Endothelial cell of umbilical vein (primary cell): ENCODE results near the gene LRP1B. TPM values are rescaled to one million over a fixed set of nuclear protein-coding genes. Genes with fewer than 3 reads are reported as not detected.

ENCODE experiments used
- BruUV-seq: library from RNA; stranded (reverse); fragments of 400-500 nt; replicated peaks from 2 replicates; lab custom pipeline; 2021; lab: Mats Ljungman, UMichigan
- CTCF ChIA-PET: fragments of 300-600, 350-600 bp; sonication (Branson Sonifier 250); formaldehyde crosslinking; loops from one replicate; lab custom pipeline; 2021; ENCODE audit warnings: antibody characterized with exemption, inconsistent platforms; lab: Charles Lee
- POLR2A ChIA-PET: fragments of 300-600, 350-600 bp; sonication (Branson Sonifier 250); formaldehyde crosslinking; loops from one replicate; lab custom pipeline; 2021; ENCODE audit warnings: antibody characterized with exemption, inconsistent platforms; lab: Charles Lee
- DNase-seq: peaks from one replicate; pipeline ENCODE4 v3.0.0-alpha.2; 2011; ENCODE audit warnings: low read depth, low spot score
- FAIRE-seq: peaks from 2 replicates; lab custom pipeline; 2011; peaks lifted over from hg19 to GRCh38; lab: Jason Lieb, UNC
- H2AFZ ChIP-seq: 2 replicates; pipeline ENCODE4 v1.6.0; 2012; ENCODE audit warnings: low read depth, low read length, control low read depth, inconsistent platforms
- H3K27ac ChIP-seq: 2 replicates; pipeline ENCODE4 v1.5.1; 2011; ENCODE audit warnings: low read depth, mild to moderate bottlenecking, control low read depth, low read length, moderate library complexity; ENCODE audit not compliant: insufficient read depth
- H3K27me3 ChIP-seq, 2 experiments: 2 replicates each; pipeline versions ENCODE4 v1.6.0 to v1.6.1; 2011; ENCODE audit warnings: low read length in 2 of 2, mixed read lengths in 1 of 2; ENCODE audit not compliant: control insufficient read depth in 2 of 2, insufficient read depth in 2 of 2
- H3K36me3 ChIP-seq, 2 experiments: 2 replicates in 1 of 2; 3 replicates in 1 of 2; pipeline ENCODE4 v1.5.1; 2011; ENCODE audit warnings: low read length in 2 of 2, mild to moderate bottlenecking in 1 of 2, moderate library complexity in 1 of 2; ENCODE audit not compliant: control insufficient read depth in 2 of 2, insufficient read depth in 2 of 2; ENCODE audit errors: extremely low read depth in 1 of 2
- H3K4me1 ChIP-seq: 3 replicates; pipeline ENCODE4 v1.5.1; 2011; ENCODE audit warnings: mild to moderate bottlenecking, low read length; ENCODE audit not compliant: control insufficient read depth, insufficient read depth; ENCODE audit errors: extremely low read depth
- H3K4me2 ChIP-seq: 2 replicates; pipeline ENCODE4 v1.6.1; 2011; ENCODE audit warnings: low read length, control low read depth, mixed read lengths; ENCODE audit not compliant: insufficient read depth
- H3K4me3 ChIP-seq, 3 experiments: fragments of 200-600 bp in 1 of 3; sonication (generic), shearing (Covaris generic) in 1 of 3; replicated peaks in 1 of 3; 2 replicates each; pipeline ENCODE4 v1.5.1; 2011 to 2016; ENCODE audit warnings: control low read depth in 3 of 3, low read length in 3 of 3, mild to moderate bottlenecking in 2 of 3, inconsistent platforms in 1 of 3, low read depth in 1 of 3, moderate library complexity in 1 of 3; ENCODE audit not compliant: insufficient read depth in 1 of 3
- H3K79me2 ChIP-seq: 2 replicates; pipeline ENCODE4 v1.6.0; 2012; ENCODE audit warnings: low read length, inconsistent platforms; ENCODE audit not compliant: control insufficient read depth, insufficient read depth
- H3K9ac ChIP-seq: replicated peaks from 2 replicates; pipeline ENCODE3; 2011; ENCODE audit warnings: low read length, control low read depth; ENCODE audit not compliant: insufficient read depth; ENCODE audit errors: extremely low read depth
- H3K9me1 ChIP-seq: replicated peaks from 3 replicates; pipeline ENCODE4 v1.6.0; 2011; ENCODE audit warnings: mild to moderate bottlenecking, low read length; ENCODE audit not compliant: control insufficient read depth, insufficient read depth; ENCODE audit errors: extremely low read depth
- H3K9me3 ChIP-seq: replicated peaks from 2 replicates; pipeline ENCODE4 v1.5.1; 2012; ENCODE audit warnings: low read length, inconsistent platforms; ENCODE audit not compliant: control insufficient read depth, insufficient read depth
- H4K20me1 ChIP-seq: replicated peaks from 2 replicates; pipeline ENCODE3; 2011; ENCODE audit warnings: mild to moderate bottlenecking, low read length; ENCODE audit not compliant: control insufficient read depth, insufficient read depth; ENCODE audit errors: extremely low read depth
- EZH2 ChIP-seq: IDR thresholded peaks from 2 replicates; pipeline ENCODE4 v1.6.1; 2012; ENCODE audit warnings: borderline replicate concordance, low read depth, mild to moderate bottlenecking, moderate library complexity, low read length, inconsistent platforms; ENCODE audit not compliant: severe bottlenecking
- FOS ChIP-seq: IDR thresholded peaks from 2 replicates; pipeline ENCODE4 v1.6.1; 2011; ENCODE audit warnings: mild to moderate bottlenecking, low read length, moderate library complexity, borderline replicate concordance; ENCODE audit not compliant: insufficient read depth
- GATA2 ChIP-seq: IDR thresholded peaks from 2 replicates; pipeline ENCODE4 v1.7.0; 2011; ENCODE audit warnings: low read depth, mild to moderate bottlenecking, moderate library complexity, mixed read lengths, low read length; ENCODE audit not compliant: insufficient read length, insufficient read depth
- JUN ChIP-seq: IDR thresholded peaks from 2 replicates; pipeline ENCODE4 v1.6.1; 2011; ENCODE audit warnings: borderline replicate concordance, low read depth; ENCODE audit not compliant: insufficient read length, insufficient read depth
- MYC ChIP-seq: IDR thresholded peaks from one replicate; pipeline ENCODE4 v1.6.1; 2011; ENCODE audit warnings: mild to moderate bottlenecking, low read depth, low read length
- POLR2A ChIP-seq: IDR thresholded peaks from 2 replicates; pipeline ENCODE4 v1.6.1; 2012; ENCODE audit warnings: low read depth, mild to moderate bottlenecking, control low read depth, low read length
- POLR2AphosphoS5 ChIP-seq: IDR thresholded peaks from 2 replicates; pipeline ENCODE4 v1.6.1; 2012; ENCODE audit warnings: low read depth, mild to moderate bottlenecking, control low read depth, low read length, moderate library complexity; ENCODE audit not compliant: insufficient read depth
- dilution Hi-C: fragments of 300-500 bp; cut with MboI; formaldehyde crosslinking; loops from one replicate; pipeline ENCODE4 v1.15.0; 2019; ENCODE audit warnings: low sequenced_read_pairs; ENCODE audit not compliant: extremely low pct_ligation_motif_present
- intact Hi-C: fragments of 100-400 bp; cut with micrococcal nuclease; formaldehyde crosslinking; loops from one replicate; pipeline ENCODE4 v1.10.0; 2022
- polyA plus RNA-seq, 4 experiments: library from polyadenylated mRNA; depleted of rRNA in 3 of 4; stranded (reverse) in 3 of 4; unstranded in 1 of 4; fragments of >200 nt; gene quantifications; 2 replicates each; pipeline versions ENCODE4 v1.2.1 to v1.2.3, GENCODE V29; 2011 to 2012; ENCODE audit warnings: missing spikeins in 1 of 4
- total RNA-seq: library from RNA; stranded (reverse); gene quantifications from 2 replicates; pipeline ENCODE4 v1.2.3, GENCODE V29; 2021
- TF ChIP-seq, protein P1 (sequence below): IDR thresholded peaks from 2 replicates; pipeline ENCODE4 v1.6.1; 2011; ENCODE audit not compliant: insufficient read depth, insufficient read length
- TF ChIP-seq, protein P2 (sequence below), 2 donors: IDR thresholded peaks; 1 replicate in 1 of 2; 2 replicates in 1 of 2; pipeline ENCODE4 v1.5.1; 2011; ENCODE audit warnings: low read length in 2 of 2, mild to moderate bottlenecking in 2 of 2, moderate library complexity in 2 of 2, control low read depth in 1 of 2, inconsistent platforms in 1 of 2, low read depth in 1 of 2; ENCODE audit not compliant: insufficient read depth in 1 of 2; ENCODE audit errors: extremely low read depth in 1 of 2

LRP1B gene
- total and polyA plus RNA-seq, 2 donors (not counting 3 experiments of a cell fraction or from before 2014, with no cell fraction given): 0.03 to 0.07 TPM

- DNase-seq: no peak
- no peaks in the 10 kb centered on the region for H4K20me1 ChIP-seq
- H3K4me2 ChIP-seq: no peak overlapping the region
- H3K27me3 ChIP-seq: no peaks in the 10 kb centered on the region
- ChIA-PET POLR2A (no interaction called here), CTCF (no interaction called here)
- no peaks in the 10 kb centered on the region for H3K36me3 ChIP-seq
- H3K4me3 ChIP-seq: no peak overlapping the region
- FAIRE-seq: no peak
- intact Hi-C loops: no loop called here
- no peaks in the 10 kb centered on the region for H3K9me1 ChIP-seq
- no peak overlapping the region for H3K9ac ChIP-seq
- H3K4me1 ChIP-seq: no peaks in the 10 kb centered on the region
- BruUV-seq: no TSS peak
- no peaks in the 10 kb centered on the region for H3K79me2 ChIP-seq
- no peak overlapping the region for H3K27ac ChIP-seq
- H2AFZ ChIP-seq: no peak overlapping the region
- H3K9me3 ChIP-seq: no peaks in the 10 kb centered on the region
- no peak for TF ChIP-seq JUN
- no peak for TF ChIP-seq MYC
- TF ChIP-seq POLR2A: no peak
- TF ChIP-seq EZH2: no peak
- TF ChIP-seq POLR2AphosphoS5: no peak
- TF ChIP-seq GATA2: no peak
- TF ChIP-seq, protein P1, sequence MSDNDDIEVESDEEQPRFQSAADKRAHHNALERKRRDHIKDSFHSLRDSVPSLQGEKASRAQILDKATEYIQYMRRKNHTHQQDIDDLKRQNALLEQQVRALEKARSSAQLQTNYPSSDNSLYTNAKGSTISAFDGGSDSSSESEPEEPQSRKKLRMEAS: no peak
- TF ChIP-seq, protein P2, sequence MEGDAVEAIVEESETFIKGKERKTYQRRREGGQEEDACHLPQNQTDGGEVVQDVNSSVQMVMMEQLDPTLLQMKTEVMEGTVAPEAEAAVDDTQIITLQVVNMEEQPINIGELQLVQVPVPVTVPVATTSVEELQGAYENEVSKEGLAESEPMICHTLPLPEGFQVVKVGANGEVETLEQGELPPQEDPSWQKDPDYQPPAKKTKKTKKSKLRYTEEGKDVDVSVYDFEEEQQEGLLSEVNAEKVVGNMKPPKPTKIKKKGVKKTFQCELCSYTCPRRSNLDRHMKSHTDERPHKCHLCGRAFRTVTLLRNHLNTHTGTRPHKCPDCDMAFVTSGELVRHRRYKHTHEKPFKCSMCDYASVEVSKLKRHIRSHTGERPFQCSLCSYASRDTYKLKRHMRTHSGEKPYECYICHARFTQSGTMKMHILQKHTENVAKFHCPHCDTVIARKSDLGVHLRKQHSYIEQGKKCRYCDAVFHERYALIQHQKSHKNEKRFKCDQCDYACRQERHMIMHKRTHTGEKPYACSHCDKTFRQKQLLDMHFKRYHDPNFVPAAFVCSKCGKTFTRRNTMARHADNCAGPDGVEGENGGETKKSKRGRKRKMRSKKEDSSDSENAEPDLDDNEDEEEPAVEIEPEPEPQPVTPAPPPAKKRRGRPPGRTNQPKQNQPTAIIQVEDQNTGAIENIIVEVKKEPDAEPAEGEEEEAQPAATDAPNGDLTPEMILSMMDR (IDR thresholded peaks at IDR 0.05; ENCODE audit: extremely low read depth in 1 of 2, insufficient read depth in 1 of 2, low read depth in 1 of 2, low read length in 2 of 2): no peak
- TF ChIP-seq FOS: no peak
- dilution Hi-C loops: no loop called here
Observed at GRCh38 chr2:140440815-140441214, 1690.0 kb downstream of the LRP1B start.
